CD4-positive, CD25-positive, alpha-beta regulatory T cell (primary cell): Measurements from ENCODE around the gene TRIB2. TPM values are rescaled to one million over a fixed set of nuclear protein-coding genes. Genes with fewer than 3 reads are reported as not detected.

Source experiments
- ATAC-seq, 2 donors: fragments of 150-1000 bp; cut with Tn5 transposase; one replicate each; pipeline ENCODE4 v1.10.0; 2021; ENCODE audit warnings: low read depth in 2 of 2, moderate number of reproducible peaks in 2 of 2, moderate library complexity in 1 of 2
- DNase-seq, 3 donors: peaks; one replicate each; pipeline versions ENCODE4 v3.0.0 to v3.0.0-alpha.2; 2012 to 2022; ENCODE audit warnings: mixed read lengths in 1 of 3
- H3K27ac ChIP-seq: one replicate; pipeline ENCODE4 v1.7.0; 2013; ENCODE audit warnings: mild to moderate bottlenecking, low read length; ENCODE audit not compliant: insufficient read depth, poor library complexity, severe bottlenecking
- H3K27me3 ChIP-seq: one replicate; pipeline ENCODE4 v1.7.0; 2013; ENCODE audit warnings: low read length; ENCODE audit not compliant: control insufficient read depth, insufficient read depth
- H3K36me3 ChIP-seq: one replicate; pipeline ENCODE4 v1.7.0; 2013; ENCODE audit warnings: mild to moderate bottlenecking, low read length, moderate library complexity; ENCODE audit not compliant: control insufficient read depth, insufficient read depth
- H3K4me1 ChIP-seq: 2 replicates; pipeline ENCODE4 v1.7.0; 2013; ENCODE audit warnings: mild to moderate bottlenecking, low read length; ENCODE audit not compliant: insufficient read depth, control insufficient read depth, poor library complexity, severe bottlenecking
- H3K4me3 ChIP-seq: one replicate; pipeline ENCODE4 v1.7.0; 2013; ENCODE audit warnings: low read depth, mild to moderate bottlenecking, low read length, moderate library complexity
- H3K9me3 ChIP-seq, 2 experiments: 1 replicate in 1 of 2; 2 replicates in 1 of 2; pipeline ENCODE4 v1.7.0; 2013; ENCODE audit warnings: low read length in 2 of 2, mild to moderate bottlenecking in 1 of 2, moderate library complexity in 1 of 2; ENCODE audit not compliant: control insufficient read depth in 2 of 2
- H3K27ac Mint-ChIP-seq, 3 donors: one replicate each; pipeline ENCODE4 v1.8.0; 2020 to 2022; ENCODE audit warnings: mild to moderate bottlenecking in 3 of 3, mixed read lengths in 3 of 3, moderate library complexity in 2 of 3
- H3K27me3 Mint-ChIP-seq: one replicate; pipeline ENCODE4 v1.8.0; 2022; ENCODE audit warnings: mild to moderate bottlenecking, mixed read lengths
- H3K36me3 Mint-ChIP-seq: one replicate; pipeline ENCODE4 v1.8.0; 2020; ENCODE audit warnings: mixed read lengths
- H3K4me1 Mint-ChIP-seq, 4 donors: one replicate each; pipeline ENCODE4 v1.8.0; 2020 to 2022; ENCODE audit warnings: mixed read lengths in 4 of 4, mild to moderate bottlenecking in 1 of 4
- H3K4me3 Mint-ChIP-seq, 4 donors: one replicate each; pipeline ENCODE4 v1.8.0; 2020 to 2022; ENCODE audit warnings: mild to moderate bottlenecking in 4 of 4, mixed read lengths in 4 of 4, moderate library complexity in 3 of 4
- H3K9me3 Mint-ChIP-seq, 7 donors: one replicate each; pipeline ENCODE4 v1.8.0; 2020 to 2022; ENCODE audit warnings: mixed read lengths in 7 of 7, mild to moderate bottlenecking in 3 of 7, moderate library complexity in 2 of 7
- polyA plus RNA-seq, 4 donors: library from polyadenylated mRNA; unstranded; fragments of 300-500 nt; fragmentation: Illumina TruSeq; gene quantifications; one replicate each; pipeline ENCODE4 v1.2.3, GENCODE V29; 2021
- total RNA-seq: library from RNA; stranded (reverse); gene quantifications from one replicate; pipeline ENCODE4 v1.2.3, GENCODE V29; 2022

TRIB2 gene
- total and polyA plus RNA-seq, 5 donors from 2014 or later, result 87.6 to 180 (median 117) TPM

DNA sequence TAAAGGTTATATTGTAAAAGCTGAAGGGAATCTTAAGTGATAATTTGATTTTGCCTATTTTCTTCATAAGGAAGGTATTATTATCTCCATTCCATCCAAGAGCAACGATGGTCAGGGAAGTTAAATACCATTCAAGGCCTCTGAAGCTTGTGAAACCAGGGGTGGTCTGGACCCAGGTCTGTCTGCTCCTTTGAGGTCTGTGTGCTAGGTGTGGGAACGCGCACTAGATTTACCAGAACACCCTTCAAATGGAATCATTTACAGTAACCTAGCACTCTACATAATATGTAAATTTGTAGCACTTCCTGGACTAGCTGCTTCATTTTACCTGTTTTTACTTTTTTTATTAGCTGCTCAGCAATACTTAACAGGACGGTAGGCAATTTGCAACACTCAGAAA is 6.4 kb upstream of the TRIB2 start:
- ATAC-seq, result peak; percentile 26 to 45
- Histone ChIP-seq H3K27me3 (no peaks in the 10 kb centered on the region), H3K27ac (peak overlapping the region; percentile 65), H3K9me3 (no peaks in the 10 kb centered on the region), H3K4me1 (peaks cover 56% of the 10 kb centered on the region), H3K4me3 (peak overlapping the region; percentile 60), H3K36me3 (no peaks in the 10 kb centered on the region)
- no peaks in the 10 kb centered on the region for H3K27me3 Mint-ChIP-seq
- peak overlapping the region; percentile 51 to 85 (median 85) for H3K27ac Mint-ChIP-seq
- H3K9me3 Mint-ChIP-seq, result no peaks in the 10 kb centered on the region
- no peak for DNase-seq
- H3K4me3 Mint-ChIP-seq, result peak overlapping the region; percentile 53 to 66 (median 60)
- no peaks in the 10 kb centered on the region for H3K36me3 Mint-ChIP-seq
- peaks cover 32 to 84% (median 62%) of the 10 kb centered on the region in 4 donors for H3K4me1 Mint-ChIP-seq

DNA sequence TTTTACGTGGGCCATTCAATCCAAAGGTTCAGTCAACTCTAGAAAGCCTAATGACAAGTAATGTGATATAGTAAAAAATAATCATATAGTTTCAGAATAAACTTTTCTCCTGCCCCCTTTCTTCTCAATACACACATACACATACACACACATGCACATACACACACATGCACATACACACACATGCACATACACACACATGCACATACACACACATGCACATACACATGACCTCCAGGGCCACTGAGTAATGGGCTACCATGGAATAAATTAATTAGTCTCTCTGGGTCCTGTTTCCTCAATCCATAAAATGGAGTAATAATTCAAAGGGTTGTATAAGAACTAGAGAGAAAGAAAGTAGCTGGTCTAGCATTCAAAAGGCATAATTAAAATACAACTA is 5.4 kb upstream of the TRIB2 start:
- ATAC-seq (no peak), DNase-seq (no peak)
- H3K27ac Mint-ChIP-seq, result peak overlapping the region; percentile 5 to 85 (median 45)
- no peaks in the 10 kb centered on the region for H3K27me3 Mint-ChIP-seq
- Histone ChIP-seq H3K27me3 (no peaks in the 10 kb centered on the region), H3K9me3 (no peaks in the 10 kb centered on the region), H3K4me3 (no peak overlapping the region), H3K36me3 (no peaks in the 10 kb centered on the region), H3K27ac (no peak overlapping the region), H3K4me1 (peaks cover 56% of the 10 kb centered on the region)
- H3K4me3 Mint-ChIP-seq, result peak overlapping the region in 2 of 4 donors; percentile 28 to 53
- H3K9me3 Mint-ChIP-seq, result no peaks in the 10 kb centered on the region
- no peaks in the 10 kb centered on the region for H3K36me3 Mint-ChIP-seq
- H3K4me1 Mint-ChIP-seq, result peaks cover 32 to 84% (median 64%) of the 10 kb centered on the region in 4 donors

GRCh38 chr2:12712881-12713280 is 3.9 kb upstream of the TRIB2 start:
- H3K9me3 Mint-ChIP-seq, result peaks cover 0 to 3% (median 0%) of the 10 kb centered on the region in 7 donors
- Histone ChIP-seq H3K36me3 (no peaks in the 10 kb centered on the region), H3K9me3 (no peaks in the 10 kb centered on the region), H3K4me1 (peaks cover 53% of the 10 kb centered on the region), H3K4me3 (no peak overlapping the region), H3K27ac (peak overlapping the region; percentile 24), H3K27me3 (no peaks in the 10 kb centered on the region)
- ATAC-seq (no peak), DNase-seq (no peak)
- no peaks in the 10 kb centered on the region for H3K27me3 Mint-ChIP-seq
- H3K4me3 Mint-ChIP-seq, result peak overlapping the region in 2 of 4 donors; percentile 2 to 18
- H3K36me3 Mint-ChIP-seq, result no peaks in the 10 kb centered on the region
- peaks cover 32 to 83% (median 62%) of the 10 kb centered on the region in 4 donors for H3K4me1 Mint-ChIP-seq
- H3K27ac Mint-ChIP-seq, result peak overlapping the region in 2 of 3 donors; percentile 15 to 27

- Histone ChIP-seq H3K4me1 (peaks cover 36% of the 10 kb centered on the region), H3K9me3 (no peaks in the 10 kb centered on the region), H3K36me3 (no peaks in the 10 kb centered on the region), H3K4me3 (peak overlapping the region; percentile 98), H3K27me3 (no peaks in the 10 kb centered on the region), H3K27ac (peak overlapping the region; percentile 86)
- Mint-ChIP-seq H3K4me1 (peaks cover 18 to 66% (median 50%) of the 10 kb centered on the region in 4 donors), H3K4me3 (peak overlapping the region; percentile 89 to 97 (median 94)), H3K27me3 (peaks cover 5% of the 10 kb centered on the region), H3K36me3 (peaks cover 4% of the 10 kb centered on the region), H3K27ac (peak overlapping the region in 2 of 3 donors; percentile 89 to 94), H3K9me3 (peaks cover 0 to 3% (median 0%) of the 10 kb centered on the region in 7 donors)
- DNase-seq, result peak in 1 of 3 donors; percentile 45
- no peak for ATAC-seq
Observed at GRCh38 chr2:12714391-12715221, 2.1 kb upstream of the TRIB2 start.

DNA sequence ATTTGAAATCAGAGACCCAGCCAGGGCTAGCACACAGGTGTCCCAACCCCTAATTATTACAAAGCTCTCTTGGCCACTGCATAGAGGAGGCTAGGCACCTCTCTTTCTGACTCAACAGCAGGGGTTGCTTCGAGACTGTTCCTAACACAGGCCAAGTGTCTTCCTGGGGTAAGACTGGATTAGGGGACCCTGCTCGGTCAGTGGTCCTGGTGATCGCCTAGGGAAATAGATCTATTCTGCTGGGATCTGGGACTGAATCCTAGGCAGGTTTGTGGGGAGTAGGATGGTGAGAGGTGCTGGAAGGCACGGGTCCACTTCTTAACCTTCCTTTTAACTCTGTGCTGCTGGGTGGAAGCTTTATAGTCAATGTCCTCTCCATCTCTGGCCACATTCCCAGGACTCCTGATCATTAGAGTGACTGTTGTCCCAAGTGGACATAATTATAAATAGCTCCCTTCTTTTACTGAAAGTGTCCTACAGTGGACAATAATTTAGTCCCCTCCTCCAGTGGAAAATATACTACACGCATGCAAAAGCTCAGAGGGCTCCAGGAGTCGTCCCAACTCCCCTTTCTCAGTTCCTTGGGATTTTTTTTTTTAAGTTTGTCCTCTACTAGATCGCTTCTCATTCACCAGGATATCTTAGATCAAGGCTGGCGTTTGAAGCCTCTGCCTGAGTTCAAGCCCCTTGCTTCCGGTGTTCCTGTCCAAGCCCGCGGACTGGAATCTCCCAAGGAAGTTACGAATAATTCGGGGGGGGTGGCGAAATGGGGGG is 1.3 kb upstream of the TRIB2 start:
- H3K9me3 Mint-ChIP-seq, result peaks cover 0 to 3% (median 0%) of the 10 kb centered on the region in 7 donors
- ATAC-seq (no peak), DNase-seq (no peak)
- no peaks in the 10 kb centered on the region for H3K27me3 ChIP-seq
- H3K4me3 Mint-ChIP-seq, result peak overlapping the region; percentile 89 to 97 (median 94)
- no peaks in the 10 kb centered on the region for H3K9me3 ChIP-seq
- peaks cover 27% of the 10 kb centered on the region for H3K4me1 ChIP-seq
- H3K27ac Mint-ChIP-seq, result peak overlapping the region; percentile 89 to 97 (median 94)
- H3K27me3 Mint-ChIP-seq, result peaks cover 5% of the 10 kb centered on the region
- H3K4me3 ChIP-seq, result peak overlapping the region; percentile 98
- peaks cover 4% of the 10 kb centered on the region for H3K36me3 Mint-ChIP-seq
- H3K27ac ChIP-seq, result peak overlapping the region; percentile 86
- no peaks in the 10 kb centered on the region for H3K36me3 ChIP-seq
- H3K4me1 Mint-ChIP-seq, result peaks cover 14 to 61% (median 45%) of the 10 kb centered on the region in 4 donors

DNA sequence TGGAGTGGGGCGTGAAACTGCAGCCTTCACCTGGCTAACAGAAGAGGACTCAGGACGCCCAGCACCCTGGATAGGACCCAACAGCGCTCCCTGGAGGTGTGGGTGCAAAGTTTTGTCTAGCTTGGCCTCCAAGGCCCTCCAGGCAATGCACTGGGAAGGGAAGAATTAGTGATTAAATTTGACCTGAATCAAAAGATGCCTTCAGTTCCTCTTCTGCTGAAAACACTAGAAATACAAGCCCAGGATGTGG is 779 bp upstream of the TRIB2 start:
- Histone ChIP-seq H3K36me3 (no peaks in the 10 kb centered on the region), H3K4me1 (peaks cover 27% of the 10 kb centered on the region), H3K4me3 (peak overlapping the region; percentile 98), H3K27ac (peak overlapping the region; percentile 86), H3K9me3 (no peaks in the 10 kb centered on the region), H3K27me3 (no peaks in the 10 kb centered on the region)
- Mint-ChIP-seq H3K27me3 (peaks cover 5% of the 10 kb centered on the region), H3K27ac (peak overlapping the region; percentile 89 to 97 (median 94)), H3K9me3 (peaks cover 0 to 3% (median 0%) of the 10 kb centered on the region in 7 donors), H3K4me3 (peak overlapping the region; percentile 89 to 97 (median 94)), H3K4me1 (peaks cover 9 to 61% (median 43%) of the 10 kb centered on the region in 4 donors), H3K36me3 (peaks cover 4% of the 10 kb centered on the region)
- DNase-seq (peak; percentile 72 to 91 (median 82)), ATAC-seq (peak; percentile 31 to 38)

- peak overlapping the region; percentile 89 for H3K4me3 ChIP-seq
- H3K27ac Mint-ChIP-seq, result peak overlapping the region; percentile 89 to 100 (median 98)
- H3K36me3 Mint-ChIP-seq, result peaks cover 8% of the 10 kb centered on the region
- DNase-seq (peak; percentile 60 to 75 (median 70)), ATAC-seq (peak; percentile 9 to 15)
- no peaks in the 10 kb centered on the region for H3K27me3 ChIP-seq
- H3K4me1 Mint-ChIP-seq, result peaks cover 15 to 61% (median 45%) of the 10 kb centered on the region in 4 donors
- no peaks in the 10 kb centered on the region for H3K9me3 ChIP-seq
- H3K9me3 Mint-ChIP-seq, result peaks cover 0 to 3% (median 0%) of the 10 kb centered on the region in 7 donors
- peak overlapping the region; percentile 86 for H3K27ac ChIP-seq
- H3K4me1 ChIP-seq, result peaks cover 36% of the 10 kb centered on the region
- H3K4me3 Mint-ChIP-seq, result peak overlapping the region; percentile 97 to 100 (median 100)
- peaks cover 5% of the 10 kb centered on the region for H3K27me3 Mint-ChIP-seq
- H3K36me3 ChIP-seq, result no peaks in the 10 kb centered on the region
Observed at GRCh38 chr2:12717191-12718014, 667 bp downstream of the TRIB2 start.
